GM19099 (cell line): ENCODE data around the gene FAM168A.

Experiments
- POLR2A ChIP-seq: IDR thresholded peaks from 3 replicates; pipeline ENCODE4 v1.6.1; 2011; ENCODE audit warnings: low read depth; ENCODE audit not compliant: insufficient read length; ENCODE audit errors: extremely low read depth

The FAM168A gene

DNA sequence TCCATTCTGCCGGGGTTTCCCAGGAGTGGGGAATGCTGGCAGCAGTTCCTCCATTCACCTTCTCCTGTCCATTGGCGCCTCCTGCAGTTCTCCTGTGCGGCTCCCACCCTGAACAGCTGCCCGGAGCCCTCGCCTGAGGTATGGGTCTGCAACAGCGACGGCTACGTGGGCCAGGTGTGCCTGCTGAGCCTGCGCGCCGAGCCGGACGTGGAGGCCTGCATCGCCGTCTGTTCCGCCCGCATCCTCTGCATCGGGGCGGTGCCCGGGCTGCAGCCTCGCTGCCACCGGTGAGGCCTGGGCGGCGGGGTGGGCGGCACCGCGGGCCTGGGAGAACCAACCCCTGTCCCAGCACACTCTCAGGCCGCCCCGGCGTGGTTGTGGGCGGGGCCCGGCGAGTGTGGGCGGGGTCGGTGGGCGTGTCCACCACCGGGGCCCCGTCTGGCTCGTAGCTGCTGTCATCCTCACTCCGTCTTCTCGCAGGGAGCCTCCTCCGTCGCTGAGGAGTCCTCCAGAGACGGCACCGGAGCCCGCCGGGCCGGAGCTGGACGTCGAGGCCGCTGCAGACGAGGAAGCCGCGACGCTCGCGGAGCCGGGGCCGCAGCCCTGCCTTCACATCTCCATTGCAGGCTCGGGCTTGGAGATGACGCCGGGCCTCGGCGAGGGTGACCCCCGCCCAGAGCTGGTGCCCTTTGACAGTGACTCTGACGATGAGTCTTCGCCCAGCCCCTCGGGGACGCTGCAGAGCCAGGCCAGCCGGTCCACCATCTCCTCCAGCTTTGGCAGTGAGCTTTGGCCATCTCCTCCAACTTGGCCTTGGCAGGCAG, 235.7 kb downstream of the FAM168A start:
- TF ChIP-seq POLR2A, result no peak

DNA sequence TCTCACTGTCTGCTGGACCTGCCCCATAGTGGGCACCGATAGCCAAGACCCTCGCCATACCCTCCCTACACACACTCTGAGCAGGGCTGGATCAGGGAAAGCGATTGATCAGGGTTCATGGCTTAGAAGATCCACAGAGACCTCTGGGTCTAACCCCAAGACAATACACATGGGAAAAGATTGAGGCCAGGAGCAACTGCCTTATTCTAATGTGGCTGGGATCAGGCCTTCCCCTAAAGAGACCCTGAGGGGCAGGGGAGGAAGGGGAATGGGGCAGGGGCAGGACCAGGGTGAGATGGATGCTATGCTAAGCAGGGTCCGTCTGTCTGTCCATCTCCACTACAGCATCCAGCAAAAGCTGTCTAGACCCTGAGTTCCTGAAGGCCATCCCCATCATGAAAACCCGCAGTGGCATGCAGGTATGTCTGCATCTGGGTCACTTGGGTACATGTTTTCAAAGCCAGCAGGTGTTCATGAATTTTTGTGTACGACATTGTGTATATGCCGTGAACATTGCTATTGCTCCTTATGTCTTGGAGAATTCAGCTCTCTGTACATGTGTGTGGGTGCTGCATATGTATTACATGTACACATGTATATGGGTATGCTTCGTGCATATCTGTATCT, 237.1 kb downstream of the FAM168A start:
- TF ChIP-seq POLR2A, result no peak

DNA sequence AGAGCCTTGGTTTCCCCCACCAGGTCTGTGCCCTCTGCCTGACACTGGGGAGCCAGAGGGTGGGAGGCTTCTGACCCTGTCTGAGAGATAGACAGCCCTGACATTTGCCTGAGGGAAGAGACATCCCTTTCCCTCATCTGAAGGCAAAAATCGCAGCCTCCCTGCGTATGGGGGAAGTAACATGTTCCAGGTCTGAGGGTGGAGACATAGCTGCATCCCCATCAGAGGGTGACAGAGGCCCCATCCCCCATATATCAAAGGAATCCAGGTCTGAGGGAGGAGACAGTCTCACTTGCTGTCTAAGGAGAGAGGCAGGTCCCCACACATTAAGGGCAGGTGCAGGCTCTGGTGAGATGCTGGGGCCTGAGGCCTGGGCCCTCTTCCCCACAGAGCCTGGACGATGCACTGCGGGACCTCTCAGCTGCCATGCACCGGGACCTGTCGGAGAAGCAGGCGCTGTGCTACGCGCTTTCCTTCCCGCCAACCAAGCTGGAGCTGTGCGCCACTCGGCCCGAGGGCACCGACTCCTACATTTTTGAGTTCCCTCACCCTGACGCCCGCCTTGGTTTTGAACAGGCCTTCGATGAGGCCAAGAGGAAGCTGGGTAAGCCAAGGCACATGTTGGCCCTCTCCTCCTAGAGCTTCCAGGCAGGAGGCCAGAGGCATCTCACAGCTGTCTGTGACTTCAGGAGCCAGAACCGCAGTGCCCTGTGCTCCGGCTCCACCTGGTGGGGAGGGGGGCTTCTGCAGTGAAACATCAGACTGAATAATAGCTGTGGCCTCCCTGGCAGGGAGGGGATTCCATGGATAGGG, 237.8 kb downstream of the FAM168A start:
- no peak for TF ChIP-seq POLR2A

DNA sequence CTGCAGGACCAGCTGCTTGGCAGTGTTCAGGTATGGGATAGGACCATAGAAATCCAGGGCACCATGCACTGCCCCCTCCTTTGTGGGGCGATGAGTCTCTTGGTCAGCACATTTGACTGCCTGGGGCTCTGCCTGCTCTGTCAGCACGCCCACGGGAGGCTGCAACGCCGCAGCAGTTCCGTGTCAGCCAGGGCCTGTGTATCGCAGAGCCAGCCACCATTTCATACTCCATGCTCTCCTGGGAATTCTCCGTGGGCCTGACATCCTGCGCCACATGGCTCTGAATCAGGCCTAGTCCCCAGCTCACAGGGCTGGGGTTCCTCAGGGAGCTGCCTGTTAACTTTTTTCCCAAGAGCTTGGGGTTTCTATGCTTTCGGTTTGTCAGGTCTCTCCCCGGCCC, 238.6 kb downstream of the FAM168A start:
- TF ChIP-seq POLR2A, result no peak

DNA sequence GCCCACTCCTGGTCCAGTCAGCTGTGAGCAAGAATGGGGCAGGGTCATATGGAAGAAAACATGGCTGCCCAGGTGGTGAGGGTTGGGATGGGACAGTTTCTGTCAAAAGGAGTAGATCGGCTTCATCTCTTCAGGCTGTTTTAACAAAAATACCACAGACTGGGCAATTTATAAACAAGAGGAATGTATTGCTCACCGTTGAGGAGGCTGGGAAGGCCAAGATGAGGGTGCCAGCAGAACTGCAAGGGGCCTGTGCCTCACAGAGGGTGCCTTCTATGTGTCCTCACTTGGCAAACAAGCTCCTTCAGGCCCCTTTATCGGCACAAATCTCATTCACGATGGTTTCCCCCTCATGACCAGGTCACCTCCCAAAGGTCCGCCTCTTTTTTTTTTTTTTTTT, 239.8 kb downstream of the FAM168A start:
- no peak for TF ChIP-seq POLR2A

DNA sequence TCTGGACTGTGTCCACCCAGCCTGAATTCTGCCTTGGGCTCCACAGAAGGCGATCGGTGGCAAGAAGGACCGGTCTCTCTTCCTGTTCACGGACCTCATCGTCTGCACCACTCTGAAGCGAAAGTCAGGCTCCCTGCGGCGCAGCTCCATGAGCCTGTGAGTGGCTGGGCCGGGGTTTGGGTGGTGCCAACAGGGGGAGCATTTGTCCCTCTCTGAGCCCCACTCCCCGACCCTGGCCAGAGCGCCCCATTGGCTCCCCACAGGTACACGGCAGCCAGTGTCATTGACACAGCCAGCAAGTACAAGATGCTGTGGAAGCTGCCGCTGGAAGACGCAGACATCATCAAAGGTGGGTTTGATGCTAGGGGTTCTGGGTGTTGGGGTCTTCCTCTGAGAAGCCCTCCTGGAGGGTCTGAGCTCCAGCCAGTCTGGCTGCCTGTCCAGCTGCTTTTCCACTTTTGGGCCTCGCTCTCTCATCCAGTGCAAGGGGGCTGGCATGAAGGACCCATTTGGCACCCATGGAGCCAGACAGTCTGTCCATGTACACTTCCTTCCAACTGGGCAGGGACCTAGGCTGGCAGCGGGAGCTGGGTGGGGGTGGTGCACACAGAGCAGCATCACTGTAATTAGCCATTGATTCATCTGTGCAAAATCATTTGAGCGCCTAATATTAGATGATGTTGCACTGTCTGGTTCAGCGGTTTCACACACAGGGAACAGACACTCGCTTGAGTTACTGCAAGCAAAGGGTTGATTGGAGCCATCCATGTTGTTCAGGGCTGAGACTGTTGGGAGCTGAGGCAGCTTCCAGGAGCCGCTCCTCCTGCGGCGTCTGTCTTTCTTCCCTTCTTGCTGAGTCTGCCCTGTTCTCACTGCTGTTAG, 240.7 kb downstream of the FAM168A start:
- TF ChIP-seq POLR2A, result no peak

DNA sequence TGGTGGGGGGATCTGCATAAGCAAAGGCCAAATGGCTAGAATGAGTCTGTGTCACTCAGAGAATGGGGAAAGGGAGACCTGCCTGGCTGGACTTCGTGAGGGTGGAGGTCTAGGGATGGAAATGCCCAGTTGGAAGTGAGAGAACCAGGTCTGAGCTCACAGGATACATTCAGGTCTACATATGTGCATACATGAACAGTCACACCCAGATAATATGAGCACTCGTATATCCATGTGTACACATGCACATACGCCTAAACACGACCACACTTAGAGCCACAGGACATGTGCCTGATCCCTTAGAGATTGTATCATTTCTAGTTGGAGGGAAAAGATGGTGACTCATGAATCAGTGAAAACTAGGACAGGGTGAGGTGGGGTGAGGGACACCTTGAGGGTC, 242.8 kb downstream of the FAM168A start:
- TF ChIP-seq POLR2A, result no peak

DNA sequence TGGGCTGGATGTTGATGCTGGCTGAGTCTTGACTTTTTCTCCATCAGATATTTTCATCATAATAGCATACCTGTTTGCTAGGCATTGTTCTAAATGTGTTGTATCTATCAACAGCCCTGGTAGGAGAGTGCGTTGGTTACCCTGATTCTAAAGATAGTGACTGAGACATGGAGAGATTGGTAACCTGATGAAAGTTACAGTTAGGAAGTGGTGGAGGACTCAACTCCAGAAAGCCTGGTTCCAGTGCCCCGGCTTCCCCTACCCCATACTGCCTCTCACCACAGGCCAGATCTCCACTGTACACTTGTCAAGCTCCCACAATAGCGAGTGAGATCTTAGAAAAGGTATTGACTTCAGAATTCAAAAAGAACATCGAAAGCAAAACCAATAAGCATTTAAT, 244.5 kb downstream of the FAM168A start:
- no peak for TF ChIP-seq POLR2A

DNA sequence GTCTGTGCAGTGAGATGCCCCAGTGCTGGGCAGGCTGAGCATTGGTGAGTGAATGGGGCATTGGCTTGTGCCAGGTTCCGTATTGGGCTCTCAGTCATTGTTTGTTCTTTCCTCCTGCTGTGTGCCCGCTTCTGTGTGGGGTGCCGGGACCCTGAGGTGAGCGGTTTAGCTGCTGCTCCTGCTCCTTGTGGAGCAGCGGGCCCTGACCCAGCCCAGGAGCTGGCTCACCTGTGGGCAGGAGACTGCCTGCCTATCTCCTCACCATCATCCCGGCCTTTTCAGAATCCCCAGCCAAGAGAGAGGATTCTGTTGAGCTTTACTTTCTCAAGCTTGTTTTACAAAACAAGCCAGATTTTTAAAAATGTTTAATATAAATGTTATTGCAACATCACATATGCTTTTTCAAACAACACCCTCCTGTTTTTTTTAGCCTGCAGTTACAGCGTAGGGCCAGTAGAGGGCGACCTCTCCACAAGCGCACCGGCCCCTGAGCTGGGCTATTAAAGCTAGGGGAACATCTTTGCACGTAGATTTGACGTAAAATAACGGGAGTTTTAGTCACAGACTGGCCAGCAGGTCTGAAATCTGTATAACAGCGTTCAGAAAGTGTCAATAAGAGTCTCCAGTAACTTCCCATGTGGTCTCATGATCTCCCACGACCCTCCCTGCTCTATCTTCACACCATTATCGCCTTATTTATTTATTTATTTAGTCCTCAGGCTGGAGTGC, 246.8 kb downstream of the FAM168A start:
- TF ChIP-seq POLR2A, result no peak
